Body of pancreas (tissue), 4 donors: Measurements from ENCODE around the gene NCAM1.

ENCODE experiments used
- CTCF ChIP-seq, 7 experiments: fragments of 450-650 bp in 4 of 7; fragments of 200-600 bp in 3 of 7; sonication (generic) in 3 of 7; IDR thresholded peaks; one replicate each; pipeline ENCODE4 v1.5.1; 2016 to 2019; ENCODE audit warnings: antibody characterized with exemption in 7 of 7
- POLR2A ChIP-seq, 3 donors: fragments of 450-650 bp; IDR thresholded peaks; one replicate each; pipeline ENCODE4 v1.6.1; 2016; ENCODE audit warnings: antibody characterized with exemption in 3 of 3, mild to moderate bottlenecking in 2 of 3

DNA sequence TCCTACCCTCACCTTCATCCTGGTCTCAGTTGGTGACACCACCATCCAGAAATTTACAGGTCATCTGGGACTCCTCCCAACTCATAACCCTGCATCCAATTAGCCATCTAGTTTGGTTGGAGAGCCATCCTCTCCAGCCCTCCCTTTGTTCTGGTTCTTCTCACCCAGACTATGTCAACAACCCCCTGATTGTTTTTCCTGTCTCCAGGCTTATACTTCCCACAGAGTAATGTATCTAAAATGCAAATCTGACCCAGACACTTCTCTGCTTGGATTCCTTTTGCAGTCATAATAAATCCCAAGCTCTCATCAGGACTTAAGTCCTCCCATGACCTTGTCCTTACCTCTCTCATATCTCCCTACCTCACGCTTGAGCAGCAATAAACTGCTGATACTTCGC is 356.1 kb downstream of the NCAM1 start:
- TF ChIP-seq CTCF (IDR thresholded peaks at IDR 0.05) = no peak
- TF ChIP-seq POLR2A (IDR thresholded peaks at IDR 0.05) = no peak
